Cardiac fibroblast (primary cell): ENCODE measurements around the gene AKAP6.

Experiments
- DNase-seq, 2 donors: peaks; one replicate each; pipeline versions ENCODE4 v3.0.0 to v3.0.0-alpha.2; 2010; ENCODE audit warnings: low read depth in 2 of 2
- H3K4me3 ChIP-seq, 2 donors: replicated peaks in 1 of 2; 1 replicate in 1 of 2; 2 replicates in 1 of 2; pipeline ENCODE4 v1.5.1; 2011; ENCODE audit warnings: low read depth in 2 of 2, low read length in 2 of 2, mild to moderate bottlenecking in 2 of 2, moderate library complexity in 1 of 2
- TF ChIP-seq, protein P1 (sequence below): IDR thresholded peaks from one replicate; pipeline ENCODE4 v1.5.1; 2011; ENCODE audit warnings: low read depth, mild to moderate bottlenecking, low read length, inconsistent platforms

Gene AKAP6

DNA sequence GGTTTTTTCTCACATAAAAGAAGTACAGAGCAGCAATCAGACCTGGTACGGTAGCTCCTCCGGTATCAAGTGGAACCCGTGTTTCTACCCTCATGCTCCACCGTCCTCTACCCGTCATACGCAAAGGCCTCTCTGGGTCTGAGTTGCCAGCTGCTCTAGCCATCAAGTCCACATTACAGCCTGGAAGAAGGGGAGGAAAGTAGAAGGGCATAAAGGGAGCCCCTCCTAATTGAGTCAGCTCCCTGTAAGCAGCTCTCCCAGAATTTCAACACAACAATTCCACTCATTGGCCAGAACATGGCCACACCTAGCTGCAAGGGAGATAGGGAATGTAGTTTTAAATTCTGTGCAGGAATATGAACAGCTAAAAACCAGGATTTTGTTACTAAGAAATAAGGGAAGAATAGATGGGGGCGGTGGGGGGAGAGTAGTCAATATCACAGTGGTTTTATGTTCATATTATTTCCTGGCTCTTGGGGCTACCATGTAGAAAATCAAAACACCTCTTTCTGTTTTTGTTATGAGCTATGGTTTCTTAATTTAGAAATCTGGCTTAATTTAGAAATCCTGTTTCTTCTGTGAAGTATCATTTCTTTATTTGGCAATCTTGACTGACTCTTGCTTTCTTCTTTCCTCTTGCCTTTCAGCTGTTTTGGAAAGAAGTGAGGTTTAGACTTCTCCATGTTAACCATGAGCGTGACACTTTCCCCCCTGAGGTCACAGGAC lies 103.9 kb downstream of the AKAP6 start:
- no peak overlapping the region for H3K4me3 ChIP-seq
- TF ChIP-seq, protein P1, sequence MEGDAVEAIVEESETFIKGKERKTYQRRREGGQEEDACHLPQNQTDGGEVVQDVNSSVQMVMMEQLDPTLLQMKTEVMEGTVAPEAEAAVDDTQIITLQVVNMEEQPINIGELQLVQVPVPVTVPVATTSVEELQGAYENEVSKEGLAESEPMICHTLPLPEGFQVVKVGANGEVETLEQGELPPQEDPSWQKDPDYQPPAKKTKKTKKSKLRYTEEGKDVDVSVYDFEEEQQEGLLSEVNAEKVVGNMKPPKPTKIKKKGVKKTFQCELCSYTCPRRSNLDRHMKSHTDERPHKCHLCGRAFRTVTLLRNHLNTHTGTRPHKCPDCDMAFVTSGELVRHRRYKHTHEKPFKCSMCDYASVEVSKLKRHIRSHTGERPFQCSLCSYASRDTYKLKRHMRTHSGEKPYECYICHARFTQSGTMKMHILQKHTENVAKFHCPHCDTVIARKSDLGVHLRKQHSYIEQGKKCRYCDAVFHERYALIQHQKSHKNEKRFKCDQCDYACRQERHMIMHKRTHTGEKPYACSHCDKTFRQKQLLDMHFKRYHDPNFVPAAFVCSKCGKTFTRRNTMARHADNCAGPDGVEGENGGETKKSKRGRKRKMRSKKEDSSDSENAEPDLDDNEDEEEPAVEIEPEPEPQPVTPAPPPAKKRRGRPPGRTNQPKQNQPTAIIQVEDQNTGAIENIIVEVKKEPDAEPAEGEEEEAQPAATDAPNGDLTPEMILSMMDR: no peak
- peak in 1 of 2 donors; percentile 29 for DNase-seq

DNA sequence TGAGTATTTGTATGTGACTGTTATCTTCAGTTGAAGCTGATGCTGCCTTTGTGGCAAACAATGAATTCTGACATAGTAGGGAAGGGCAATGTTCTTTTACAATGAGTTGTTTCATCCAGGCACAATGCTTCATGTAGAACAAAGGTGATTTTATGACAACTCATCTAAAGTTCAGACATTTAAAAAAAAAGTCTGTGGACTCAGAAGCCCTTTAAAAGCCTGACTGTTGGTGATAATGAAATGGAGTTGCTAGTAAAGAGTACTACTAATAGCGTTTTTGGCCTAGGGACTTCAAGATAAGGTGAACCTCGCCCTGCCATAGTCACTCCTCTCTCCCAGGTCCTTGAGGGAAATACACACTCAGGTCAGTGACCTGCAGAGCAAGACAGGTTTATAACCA lies 105.1 kb downstream of the AKAP6 start:
- TF ChIP-seq, protein P1: no peak
- H3K4me3 ChIP-seq: no peak overlapping the region
- DNase-seq: no peak

DNA sequence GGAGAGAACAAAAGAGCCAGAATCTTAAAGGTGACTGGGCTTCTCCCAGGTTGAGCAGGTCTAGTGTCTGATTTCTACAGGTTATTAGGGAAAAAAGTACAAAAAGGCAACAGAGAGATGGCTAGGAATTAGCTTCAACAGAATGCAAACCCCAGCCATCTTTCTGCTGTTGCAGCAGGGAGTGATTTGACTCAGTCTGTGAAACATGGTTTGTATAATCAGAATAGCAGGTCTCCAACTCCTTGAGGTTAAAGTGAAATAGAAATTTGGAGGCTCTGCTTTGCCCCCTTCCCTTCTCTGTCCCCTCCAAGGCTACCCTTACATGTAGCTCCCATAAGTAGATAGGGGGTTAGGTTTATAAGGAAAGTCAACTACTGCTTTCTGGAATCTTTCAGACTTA lies 105.8 kb downstream of the AKAP6 start:
- no peak for DNase-seq
- no peak overlapping the region for H3K4me3 ChIP-seq
- TF ChIP-seq, protein P1: no peak

DNA sequence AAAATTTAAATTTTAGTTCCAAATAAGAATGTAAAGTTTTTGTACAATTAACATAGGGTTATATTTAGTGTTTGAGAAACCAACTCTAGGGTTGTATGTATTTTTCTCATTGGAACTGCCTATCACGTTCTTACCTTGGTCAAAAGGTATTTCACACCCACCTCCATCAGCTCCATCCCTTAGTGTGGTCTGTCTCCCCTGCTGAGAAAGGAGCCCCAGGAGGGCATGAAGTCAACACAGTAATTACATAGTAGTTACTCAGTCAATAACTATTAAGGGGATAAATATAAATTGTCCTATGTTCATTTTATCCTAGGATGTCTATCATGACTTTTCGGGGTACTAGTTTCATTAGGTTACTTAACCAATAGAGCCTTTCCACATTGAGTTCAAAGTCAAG lies 106.3 kb downstream of the AKAP6 start:
- no peak for DNase-seq
- H3K4me3 ChIP-seq: no peak overlapping the region
- TF ChIP-seq, protein P1: no peak

DNA sequence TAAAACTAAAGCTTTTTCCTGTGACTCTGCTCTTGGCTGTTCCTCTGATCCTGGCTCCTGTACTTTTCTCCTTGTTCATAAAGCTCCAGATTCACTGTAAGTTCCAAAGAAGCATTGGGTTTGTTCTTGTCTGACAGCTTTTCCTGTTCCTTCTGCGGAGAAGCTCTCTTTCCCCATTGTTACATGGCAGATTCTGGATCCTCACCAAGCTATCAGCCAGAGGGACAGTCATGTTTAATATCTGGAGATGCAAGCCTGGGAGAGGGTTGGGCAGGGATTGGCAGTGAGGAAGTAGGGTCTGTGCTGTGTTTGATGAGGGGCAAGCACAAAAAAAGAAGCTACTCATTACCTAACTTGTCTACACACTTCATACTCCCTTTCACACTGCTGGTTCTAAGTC lies 107.9 kb downstream of the AKAP6 start:
- H3K4me3 ChIP-seq: no peak overlapping the region
- no peak for DNase-seq
- TF ChIP-seq, protein P1: no peak

DNA sequence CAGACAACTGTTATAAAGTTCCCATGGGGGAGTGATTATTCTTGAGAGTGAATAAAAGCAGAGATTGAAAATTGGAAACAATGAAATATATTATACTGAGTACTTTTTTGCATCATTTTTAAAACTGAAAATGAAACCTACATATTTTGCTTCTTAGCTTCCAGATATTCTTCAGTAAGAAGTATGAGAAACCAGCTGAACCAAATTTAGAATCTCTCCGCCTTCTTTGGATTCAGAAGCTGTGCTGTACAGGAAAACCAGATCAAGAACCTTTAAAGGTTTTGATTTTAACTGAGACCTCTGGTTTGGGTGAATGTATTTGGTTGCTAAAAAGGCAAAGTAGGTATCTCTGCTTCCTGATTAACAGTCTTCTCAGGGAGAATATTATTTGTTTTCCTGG lies 109.4 kb downstream of the AKAP6 start:
- no peak for DNase-seq
- TF ChIP-seq, protein P1: no peak
- H3K4me3 ChIP-seq: no peak overlapping the region
